Mesenteric fat pad (tissue), 1 donor: ENCODE data around the gene LRRC18. TPM values are rescaled to one million over a fixed set of nuclear protein-coding genes. Genes with fewer than 3 reads are reported as not detected.

Source experiments
- DNase-seq: peaks from one replicate; pipeline ENCODE4 v3.0.0-alpha.2; 2020; ENCODE audit warnings: low spot score
- microRNA-seq: library from miRNA; unstranded; fragments of <30 nt; microRNA quantifications from one replicate; pipeline ENCODE4 v1.2.0, GENCODE V29; 2020; ENCODE audit warnings: borderline number of aligned reads
- total RNA-seq: library from RNA; stranded (reverse); fragmentation: NEBNext Ultra II Directional; extraction: Animal tissue kit (Norgen Biotek cat#: 25700); gene quantifications from one replicate; pipeline ENCODE4 v1.2.1, GENCODE V29; 2021
- donor health status: DM: yes; HTN: yes; CAD: no.

Gene LRRC18
- total RNA-seq, 1 donor from 2014 or later: not detected

DNA sequence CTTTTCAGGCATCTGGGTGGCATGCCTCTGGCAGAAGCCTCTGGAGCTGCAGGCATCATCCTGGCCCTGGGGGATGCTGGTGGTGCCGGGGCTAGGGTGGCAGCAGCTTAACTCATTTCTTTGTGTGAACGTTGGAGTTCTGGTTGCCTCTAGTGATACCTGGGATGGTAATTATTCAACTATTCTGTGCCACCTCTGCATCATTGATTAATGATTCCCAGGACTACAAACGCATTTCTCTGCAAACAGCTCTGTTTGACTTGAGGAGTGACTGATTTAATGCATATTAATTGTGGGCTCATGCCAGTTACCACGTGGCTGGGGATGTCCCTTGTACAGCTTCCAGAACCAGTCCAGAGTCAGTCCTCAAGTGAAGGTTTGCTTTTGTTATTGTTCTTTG, 55.9 kb downstream of the LRRC18 start:
- no peak for DNase-seq

DNA sequence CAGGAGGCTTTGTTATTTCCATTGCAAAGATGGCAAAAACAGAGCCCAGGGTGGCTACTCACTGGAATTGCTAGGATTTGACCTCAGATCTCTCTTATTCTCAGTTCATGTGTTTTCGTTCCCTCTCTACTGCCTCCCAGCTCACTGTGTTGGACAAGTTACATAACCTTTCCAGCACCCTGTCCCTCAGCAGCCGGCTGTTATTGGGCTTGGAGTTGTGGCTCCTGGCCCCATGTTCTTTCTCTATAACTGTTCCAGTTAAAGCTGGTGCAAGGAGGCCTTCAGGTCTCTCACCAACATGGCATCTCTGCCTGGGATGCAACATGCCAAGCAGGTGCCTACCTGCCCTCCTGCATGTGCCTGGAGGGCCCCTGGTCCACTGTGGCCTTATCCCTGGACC, 56.8 kb downstream of the LRRC18 start:
- no peak for DNase-seq

DNA sequence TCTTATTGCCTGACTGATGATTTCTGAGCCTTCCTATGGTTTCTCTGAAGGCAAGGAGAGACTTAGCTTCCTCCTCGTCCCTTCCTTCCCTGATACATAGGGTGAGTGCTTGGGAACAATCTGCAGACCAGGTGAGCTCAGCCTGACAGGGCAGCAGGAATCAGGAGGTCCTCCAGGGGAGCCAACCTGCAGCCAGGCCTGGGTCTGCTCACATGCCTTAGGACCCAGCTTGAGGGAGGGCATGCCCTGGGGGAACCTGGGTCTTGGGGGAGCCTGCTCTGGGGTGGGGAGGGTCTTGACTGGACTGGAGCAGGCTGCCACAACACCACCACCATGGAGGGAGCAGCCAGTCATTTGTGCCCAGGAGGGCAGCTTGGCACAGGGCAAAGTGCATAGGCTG, 57.7 kb downstream of the LRRC18 start:
- DNase-seq: no peak

DNA sequence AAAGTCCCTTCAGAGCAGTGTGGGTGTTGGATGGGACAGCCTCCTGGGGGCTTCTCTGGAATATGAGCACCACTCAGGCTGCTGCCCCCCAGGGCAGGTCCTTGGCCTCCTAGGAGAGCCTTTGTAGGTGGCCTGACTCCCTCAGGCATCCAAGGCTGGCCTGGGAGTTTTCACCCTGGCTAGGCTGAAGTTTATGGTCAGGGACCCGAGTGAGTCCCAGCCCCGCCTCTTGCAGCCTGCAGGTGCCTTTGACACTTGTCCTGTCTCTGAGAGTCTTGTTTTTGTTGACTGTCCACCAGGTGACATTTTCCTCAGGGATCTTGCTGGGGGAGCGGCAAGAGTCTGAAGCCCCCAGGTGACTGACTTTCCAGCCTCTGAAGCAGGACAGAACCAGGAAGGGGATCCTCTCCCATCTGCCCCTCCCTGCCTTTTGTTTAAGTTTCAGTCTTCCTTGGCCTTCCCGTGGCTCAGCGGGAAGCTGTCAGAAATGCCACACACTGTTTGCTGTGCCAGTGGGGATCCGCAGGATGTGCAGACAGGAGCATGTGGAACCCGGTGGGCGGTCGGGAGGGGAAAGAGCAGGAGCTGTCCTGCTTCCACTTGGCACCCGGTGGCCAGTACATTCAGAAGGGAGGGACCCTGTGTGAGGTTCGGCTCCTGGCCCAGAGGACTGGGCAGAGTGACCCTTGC, 59.5 kb downstream of the LRRC18 start:
- no peak for DNase-seq

DNA sequence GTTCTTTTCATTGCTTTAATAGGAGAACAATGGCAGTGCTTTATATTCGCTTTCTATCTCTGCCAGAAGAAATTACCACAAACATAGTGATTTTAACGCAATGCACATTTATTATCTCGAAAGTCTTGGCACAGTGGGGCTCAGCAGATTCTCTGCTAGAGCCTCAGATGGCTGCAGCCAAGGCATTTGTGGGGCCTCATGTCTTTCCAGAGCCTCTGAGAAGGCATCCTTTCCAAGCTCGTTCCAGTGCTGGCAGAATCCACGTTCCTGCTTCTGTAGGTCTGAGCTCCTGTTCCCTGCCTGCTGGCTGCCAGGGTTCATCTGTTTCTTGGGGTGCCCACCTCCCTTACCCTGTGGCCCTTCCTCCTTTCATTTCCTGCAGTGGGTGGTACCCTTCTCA, 60.2 kb downstream of the LRRC18 start:
- DNase-seq: no peak

DNA sequence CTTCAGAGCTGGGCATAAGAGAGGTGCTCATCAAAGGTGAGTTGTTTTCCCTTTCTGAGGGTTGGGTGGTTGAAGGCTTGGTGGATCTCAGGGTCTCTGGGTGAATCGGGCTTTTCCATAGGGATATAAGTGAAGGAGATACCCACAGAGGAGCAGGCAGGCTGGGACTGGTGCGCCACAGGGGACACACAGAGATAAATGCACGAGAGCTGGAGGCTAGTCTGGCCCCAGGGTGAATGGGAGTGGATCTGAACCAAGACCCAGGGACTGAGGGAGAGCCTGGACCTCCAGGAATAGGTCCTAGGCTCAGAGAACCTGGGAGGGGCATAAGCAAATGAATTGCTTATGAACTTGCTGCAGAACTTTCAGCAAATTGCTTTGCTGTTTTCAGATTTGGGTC, 61.5 kb downstream of the LRRC18 start:
- DNase-seq: no peak

DNA sequence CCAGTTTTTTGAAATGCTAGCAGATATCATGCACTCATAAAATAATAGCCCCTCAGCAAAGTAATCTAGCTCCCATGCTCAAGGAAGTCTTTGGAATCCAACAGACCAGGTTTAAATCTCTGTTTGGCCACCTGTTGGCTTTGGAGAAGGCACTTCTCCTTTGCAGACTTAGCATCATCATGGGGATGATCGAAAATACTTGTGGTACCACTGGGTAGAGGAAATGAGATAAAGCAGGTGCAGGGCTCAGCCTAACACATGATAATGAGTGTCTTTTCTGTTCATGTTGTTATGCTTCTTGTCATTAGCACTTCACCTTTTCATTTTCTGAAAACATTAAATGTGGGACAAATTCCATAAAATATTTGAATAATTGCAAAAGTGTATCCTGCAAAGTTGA, 67.4 kb downstream of the LRRC18 start:
- no peak for DNase-seq

Small RNA genes lying within 50 kb of the gene (microRNA-seq; reads per million reads assigned to microRNA genes)
- not detected for gene MIR4294

Other genes starting within 250 kb of the LRRC18 start
- gene VSTM4, start 175.7 kb upstream of the LRRC18 start, total RNA-seq: 41.7 TPM
- not detected for gene FAM170B, start 194.2 kb upstream of the LRRC18 start, total RNA-seq
- 17.9 TPM for gene TMEM273, start 248.6 kb upstream of the LRRC18 start, total RNA-seq